Body of pancreas (tissue), 4 donors: ENCODE results near the gene ACACA.

Experiments
- POLR2A ChIP-seq, 3 donors: fragments of 450-650 bp; IDR thresholded peaks; one replicate each; pipeline ENCODE4 v1.6.1; 2016; ENCODE audit warnings: antibody characterized with exemption in 3 of 3, mild to moderate bottlenecking in 2 of 3
- TF ChIP-seq, protein P1 (sequence below), 7 experiments: fragments of 450-650 bp in 4 of 7; fragments of 200-600 bp in 3 of 7; sonication (generic) in 3 of 7; IDR thresholded peaks; one replicate each; pipeline ENCODE4 v1.5.1; 2016 to 2019; ENCODE audit warnings: antibody characterized with exemption in 7 of 7

DNA sequence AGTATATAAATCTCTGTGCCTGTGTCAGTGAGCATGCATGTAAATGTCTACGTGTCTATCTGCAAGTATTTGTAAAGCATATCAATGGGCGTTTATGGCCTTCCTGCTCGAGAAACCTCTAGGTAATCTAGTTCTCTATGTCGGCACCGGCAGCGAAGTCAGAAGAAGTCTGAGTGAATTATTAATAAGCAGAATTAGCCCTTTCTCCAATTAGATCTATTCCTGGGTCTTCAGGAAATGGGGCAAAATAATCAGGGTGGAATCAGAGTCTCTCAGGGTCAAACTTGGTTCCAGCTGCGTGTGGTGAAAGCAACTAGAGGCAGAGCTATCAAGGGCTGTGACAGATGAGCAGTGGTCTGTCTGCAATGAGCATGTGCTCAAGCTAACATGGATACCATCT lies 30.9 kb downstream of the ACACA start, which contains the start of gene C17orf78:
- TF ChIP-seq, protein P1, sequence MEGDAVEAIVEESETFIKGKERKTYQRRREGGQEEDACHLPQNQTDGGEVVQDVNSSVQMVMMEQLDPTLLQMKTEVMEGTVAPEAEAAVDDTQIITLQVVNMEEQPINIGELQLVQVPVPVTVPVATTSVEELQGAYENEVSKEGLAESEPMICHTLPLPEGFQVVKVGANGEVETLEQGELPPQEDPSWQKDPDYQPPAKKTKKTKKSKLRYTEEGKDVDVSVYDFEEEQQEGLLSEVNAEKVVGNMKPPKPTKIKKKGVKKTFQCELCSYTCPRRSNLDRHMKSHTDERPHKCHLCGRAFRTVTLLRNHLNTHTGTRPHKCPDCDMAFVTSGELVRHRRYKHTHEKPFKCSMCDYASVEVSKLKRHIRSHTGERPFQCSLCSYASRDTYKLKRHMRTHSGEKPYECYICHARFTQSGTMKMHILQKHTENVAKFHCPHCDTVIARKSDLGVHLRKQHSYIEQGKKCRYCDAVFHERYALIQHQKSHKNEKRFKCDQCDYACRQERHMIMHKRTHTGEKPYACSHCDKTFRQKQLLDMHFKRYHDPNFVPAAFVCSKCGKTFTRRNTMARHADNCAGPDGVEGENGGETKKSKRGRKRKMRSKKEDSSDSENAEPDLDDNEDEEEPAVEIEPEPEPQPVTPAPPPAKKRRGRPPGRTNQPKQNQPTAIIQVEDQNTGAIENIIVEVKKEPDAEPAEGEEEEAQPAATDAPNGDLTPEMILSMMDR (IDR thresholded peaks at IDR 0.05): no peak
- TF ChIP-seq POLR2A (IDR thresholded peaks at IDR 0.05): no peak
